Prostate gland (tissue), 2 donors: Measurements from ENCODE around the gene RBFOX1.

Experiments used
- POLR2A ChIP-seq: fragments of 450-650 bp; IDR thresholded peaks from one replicate; pipeline ENCODE4 v1.6.1; 2016; ENCODE audit warnings: antibody characterized with exemption, mild to moderate bottlenecking
- POLR2AphosphoS5 ChIP-seq: sonication (generic); formaldehyde crosslinking; IDR thresholded peaks from one replicate; pipeline ENCODE4 v1.6.1; 2017; ENCODE audit warnings: antibody characterized with exemption
- TF ChIP-seq, protein P1 (sequence below), 4 experiments: fragments of 200-600 bp in 2 of 4; fragments of 450-650 bp in 2 of 4; sonication (generic) in 2 of 4; IDR thresholded peaks; 1 replicate in 3 of 4; 2 replicates in 1 of 4; pipeline ENCODE4 v1.5.1; 2016 to 2019; ENCODE audit warnings: antibody characterized with exemption in 4 of 4, mild to moderate bottlenecking in 2 of 4, moderate library complexity in 2 of 4

DNA sequence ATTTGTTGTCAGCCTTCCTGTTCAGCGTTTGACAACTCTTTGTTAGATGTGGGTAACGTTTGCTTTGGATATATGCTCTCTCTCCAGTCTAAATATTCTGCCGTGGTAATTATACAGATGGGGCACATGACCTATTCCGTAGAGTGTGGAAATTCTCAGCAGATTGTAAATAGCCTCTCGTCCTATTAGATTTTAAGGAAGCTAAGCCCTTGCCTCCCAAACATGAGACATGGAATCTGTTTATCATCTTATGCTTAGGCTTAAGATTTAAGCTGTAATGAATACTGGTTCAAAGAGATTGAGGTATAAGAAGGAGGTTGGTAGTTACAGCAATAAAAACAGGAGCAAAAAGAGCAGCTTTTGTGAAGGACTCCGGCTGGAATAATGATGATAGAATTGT, 87.4 kb downstream of the RBFOX1 start:
- no peak for TF ChIP-seq POLR2AphosphoS5
- TF ChIP-seq, protein P1, sequence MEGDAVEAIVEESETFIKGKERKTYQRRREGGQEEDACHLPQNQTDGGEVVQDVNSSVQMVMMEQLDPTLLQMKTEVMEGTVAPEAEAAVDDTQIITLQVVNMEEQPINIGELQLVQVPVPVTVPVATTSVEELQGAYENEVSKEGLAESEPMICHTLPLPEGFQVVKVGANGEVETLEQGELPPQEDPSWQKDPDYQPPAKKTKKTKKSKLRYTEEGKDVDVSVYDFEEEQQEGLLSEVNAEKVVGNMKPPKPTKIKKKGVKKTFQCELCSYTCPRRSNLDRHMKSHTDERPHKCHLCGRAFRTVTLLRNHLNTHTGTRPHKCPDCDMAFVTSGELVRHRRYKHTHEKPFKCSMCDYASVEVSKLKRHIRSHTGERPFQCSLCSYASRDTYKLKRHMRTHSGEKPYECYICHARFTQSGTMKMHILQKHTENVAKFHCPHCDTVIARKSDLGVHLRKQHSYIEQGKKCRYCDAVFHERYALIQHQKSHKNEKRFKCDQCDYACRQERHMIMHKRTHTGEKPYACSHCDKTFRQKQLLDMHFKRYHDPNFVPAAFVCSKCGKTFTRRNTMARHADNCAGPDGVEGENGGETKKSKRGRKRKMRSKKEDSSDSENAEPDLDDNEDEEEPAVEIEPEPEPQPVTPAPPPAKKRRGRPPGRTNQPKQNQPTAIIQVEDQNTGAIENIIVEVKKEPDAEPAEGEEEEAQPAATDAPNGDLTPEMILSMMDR (IDR thresholded peaks at IDR 0.05), result no peak
- no peak for TF ChIP-seq POLR2A
